HT1080 (cell line): Measurements from ENCODE around the gene ERMARD. TPM values are rescaled to one million over a fixed set of nuclear protein-coding genes. Genes with fewer than 3 reads are reported as not detected.

Experiments used
- DNase-seq: peaks from one replicate; pipeline ENCODE4 v3.0.0-alpha.2; 2015; ENCODE audit warnings: low read depth
- polyA plus RNA-seq, 2 experiments: library from polyadenylated mRNA; depleted of rRNA; stranded (reverse); fragments of >200 nt; gene quantifications; 2 replicates each; pipeline ENCODE4 v1.2.3, GENCODE V29; 2015
- total RNA-seq: library from RNA; depleted of rRNA; stranded (reverse); fragments of >200 nt; shearing (Covaris generic); gene quantifications from 2 replicates; pipeline ENCODE4 v1.2.3, GENCODE V29; 2014; rRNA removed

Gene ERMARD
- total RNA-seq: 16.2 and 16.6 TPM in 2 replicates
- polyA plus RNA-seq (2015; cell fraction: cytosol; rRNA removed): 12.6 and 16.1 TPM in 2 replicates
- polyA plus RNA-seq (2015; cell fraction: nucleus; rRNA removed): 59.9 and 71.8 TPM in 2 replicates

DNA sequence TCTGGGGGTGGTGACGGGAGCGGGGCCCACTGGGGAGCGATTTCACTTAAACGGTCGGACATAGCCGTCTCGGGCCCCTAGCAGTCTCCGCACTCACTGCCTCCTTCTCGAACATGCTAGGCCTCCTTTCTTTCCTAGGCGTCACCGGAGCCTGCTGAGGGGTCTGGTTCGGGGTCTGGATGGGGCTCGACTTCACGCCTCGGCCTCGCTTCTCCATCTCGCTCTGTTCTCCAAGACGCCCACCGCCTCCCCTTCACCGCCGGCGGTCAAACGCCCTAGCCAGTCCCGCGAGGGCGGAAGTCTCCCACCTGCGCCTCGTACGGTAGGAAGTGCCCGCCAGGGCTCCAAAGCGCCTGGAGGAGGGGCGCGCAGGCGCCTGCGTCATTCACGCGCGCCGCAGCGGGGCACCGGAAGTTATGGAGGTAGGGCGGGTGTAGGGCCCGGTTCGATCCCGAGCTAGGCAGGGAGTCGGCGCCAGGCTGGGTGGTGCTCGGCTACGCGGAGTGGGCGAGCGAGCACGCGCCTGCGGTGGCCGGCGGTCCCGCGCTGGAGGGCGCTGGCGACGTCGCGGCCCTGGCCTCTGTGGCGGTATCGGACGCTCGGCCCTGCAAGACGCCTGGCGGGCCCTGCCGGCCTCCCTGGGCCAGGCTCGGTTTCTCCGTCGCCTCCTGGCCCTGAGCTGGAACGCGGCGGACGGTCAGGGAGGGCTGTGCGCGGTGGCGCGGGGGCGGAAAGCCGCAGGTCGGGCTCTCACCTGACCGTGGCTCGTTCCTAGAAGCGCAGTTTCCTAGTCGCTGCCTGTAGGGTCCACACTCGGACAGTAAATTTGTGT lies at the start of gene ERMARD, which contains the start of gene DYNLT2:
ERMARD (plus strand) TSS at position 381 of the 832 bp plus-strand sequence; CDS start at position 417, 36 bp downstream.
DYNLT2 (minus strand) TSS at position 331 of the 832 bp plus-strand sequence; CDS start at position 217, 114 bp downstream.
- peak; percentile 92 for DNase-seq

DNA sequence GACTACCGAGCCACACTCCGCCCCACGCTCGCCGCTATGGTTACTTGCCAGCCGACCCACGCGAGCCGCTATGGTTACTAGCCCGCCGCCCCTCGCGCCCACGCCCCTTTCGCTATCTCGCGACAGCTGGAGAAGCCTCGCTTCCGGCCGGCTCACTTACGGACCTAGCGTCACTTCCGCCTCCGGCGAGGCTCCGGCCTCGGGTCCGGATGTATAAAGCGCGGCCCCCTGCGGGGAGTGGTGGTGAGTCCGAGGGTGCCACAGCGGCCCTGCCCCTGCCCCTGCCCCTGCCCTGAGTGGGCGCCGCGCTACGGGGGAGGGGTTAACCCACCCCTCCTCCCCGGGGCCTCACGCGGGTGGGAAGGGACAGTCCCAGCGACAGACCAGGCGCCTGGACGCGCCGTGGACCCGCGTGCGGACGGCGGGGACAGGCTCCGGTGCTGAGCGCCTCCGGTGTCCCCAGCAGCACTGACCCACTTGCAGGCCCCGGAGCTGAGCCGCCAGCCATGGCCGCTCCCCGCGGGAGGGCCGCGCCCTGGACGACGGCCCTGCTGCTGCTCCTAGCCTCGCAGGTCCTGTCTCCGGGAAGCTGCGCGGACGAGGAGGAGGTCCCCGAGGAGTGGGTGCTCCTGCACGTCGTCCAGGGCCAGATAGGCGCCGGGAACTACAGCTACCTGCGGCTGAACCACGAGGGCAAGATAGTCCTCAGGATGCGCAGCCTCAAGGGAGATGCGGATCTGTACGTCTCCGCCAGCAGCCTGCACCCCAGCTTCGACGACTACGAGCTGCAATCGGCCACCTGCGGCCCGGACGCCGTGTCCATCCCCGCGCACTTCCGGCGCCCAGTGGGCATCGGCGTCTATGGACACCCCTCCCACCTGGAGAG lies 49.2 kb upstream of the ERMARD start, which contains the start of the genes C6orf120 and WDR27:
C6orf120 (plus strand) TSS at position 173 of the 886 bp plus-strand sequence; CDS start at position 507, 334 bp downstream.
WDR27 (minus strand) TSS at position 76 of the 886 bp plus-strand sequence. CDS start 13,024 bp downstream, outside the sequence.
- DNase-seq: peak; percentile 94

DNA sequence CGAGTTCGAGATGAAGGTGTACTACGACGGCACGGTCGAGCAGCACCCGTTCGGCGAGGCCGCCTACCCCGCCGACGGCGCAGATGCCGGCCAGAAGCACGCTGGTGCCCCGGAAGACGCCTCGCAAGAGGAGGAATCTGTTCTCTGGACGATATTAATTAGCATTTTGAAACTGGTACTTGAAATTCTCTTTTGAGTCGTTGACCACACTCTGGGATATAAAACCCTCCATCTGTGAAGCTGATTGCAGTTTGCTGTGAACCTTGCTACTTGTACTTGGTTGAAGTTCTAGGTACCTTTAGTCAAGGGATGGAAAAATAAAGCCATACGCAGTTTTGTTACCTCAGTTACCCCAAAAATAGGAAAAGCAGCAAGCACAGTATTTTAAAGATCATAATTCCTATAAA lies 48.6 kb upstream of the ERMARD start:
- DNase-seq: no peak

DNA sequence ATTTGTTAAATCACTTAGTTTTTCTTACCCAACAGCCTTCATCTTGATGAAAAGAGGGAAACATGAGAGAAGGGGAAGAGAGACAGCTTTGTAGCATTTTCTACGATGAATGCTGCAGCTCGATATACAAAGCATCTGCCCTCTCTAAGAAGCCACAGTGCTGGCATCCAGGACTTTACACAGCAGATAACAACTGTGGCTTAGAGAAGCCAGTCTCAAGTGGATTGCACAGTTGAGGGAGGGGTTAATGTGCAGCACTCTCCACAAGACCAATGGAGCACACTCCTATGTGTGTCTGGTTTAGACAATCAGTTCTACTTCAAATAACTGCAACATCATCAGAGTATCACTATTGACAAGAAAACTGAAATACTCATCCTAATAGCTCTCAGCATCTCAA lies 43.6 kb upstream of the ERMARD start:
- no peak for DNase-seq

DNA sequence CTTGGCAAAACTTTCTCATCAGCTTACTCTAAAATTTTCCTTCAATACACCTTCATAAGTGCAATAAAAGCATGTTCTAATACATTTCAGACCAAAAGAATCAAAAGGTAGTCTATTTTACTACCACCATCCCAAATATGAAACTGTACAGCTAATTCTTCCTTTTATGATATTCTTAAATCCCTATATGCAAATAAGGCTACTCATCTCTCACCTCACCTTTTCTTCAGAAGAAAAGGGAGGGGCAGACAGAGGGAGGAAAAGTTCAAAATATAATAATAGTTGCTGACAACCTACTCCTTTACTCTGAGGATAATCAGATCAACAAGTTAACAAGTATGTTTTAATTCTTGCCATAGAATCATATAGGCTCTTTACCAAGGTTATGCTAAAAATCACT lies 42.1 kb upstream of the ERMARD start:
- DNase-seq: no peak

DNA sequence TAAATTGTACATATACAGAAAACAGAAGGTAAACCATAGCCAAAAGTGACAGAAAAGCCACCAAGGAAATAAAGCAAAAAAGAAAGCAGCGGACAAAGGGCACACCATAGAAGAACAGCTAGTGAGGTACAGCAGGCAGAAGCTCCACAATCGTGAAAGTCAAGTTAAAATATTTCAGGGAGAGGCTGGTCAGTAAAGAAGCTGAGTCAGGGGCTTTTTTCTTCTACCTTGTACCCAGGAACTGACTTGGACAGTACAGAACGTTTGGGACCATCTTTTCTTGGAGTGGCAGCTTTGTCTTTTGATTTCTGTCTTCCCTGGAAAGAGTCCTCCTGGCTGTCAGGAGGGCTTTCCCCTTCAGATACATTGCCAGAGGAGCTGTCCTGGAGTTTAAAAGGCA lies 41.4 kb upstream of the ERMARD start:
- DNase-seq: no peak

DNA sequence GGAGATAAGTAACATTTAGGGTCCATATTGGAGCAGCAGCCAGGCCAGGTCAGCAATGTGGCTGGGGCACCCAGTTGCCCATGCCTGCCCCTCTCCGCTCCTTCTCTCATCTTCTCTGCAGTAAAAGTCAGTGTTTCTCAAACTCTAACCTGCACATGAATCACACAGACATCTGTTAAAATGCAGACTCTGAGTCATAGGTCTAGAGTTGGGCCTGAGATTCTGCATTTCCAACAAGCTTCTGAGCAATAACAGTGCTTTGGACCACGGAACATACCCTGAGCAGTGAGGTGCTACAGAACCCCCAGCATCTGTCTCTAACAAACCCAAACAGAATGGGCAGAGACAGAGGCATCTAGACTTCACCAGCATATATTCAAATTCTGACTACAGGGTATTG lies 37.2 kb upstream of the ERMARD start:
- peak; percentile 28 for DNase-seq

DNA sequence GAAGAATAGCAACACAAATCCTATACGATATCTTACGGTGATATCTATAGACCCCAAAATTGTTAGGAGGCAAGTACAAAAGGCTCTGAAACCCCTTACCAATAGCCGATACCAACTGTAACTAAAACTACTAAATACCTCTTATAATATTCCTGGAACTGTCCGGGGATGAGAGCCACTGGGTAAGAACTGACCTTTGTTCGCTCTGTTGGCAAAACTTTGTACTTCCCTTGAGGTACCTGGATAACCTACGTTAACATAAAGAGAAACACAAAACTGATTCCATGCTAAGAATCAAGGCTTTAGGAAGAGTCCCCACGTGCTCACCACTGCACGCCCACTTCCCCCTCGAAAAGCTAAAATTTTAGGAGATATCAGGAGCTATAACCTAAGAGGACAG lies 36.8 kb upstream of the ERMARD start:
- DNase-seq: no peak

DNA sequence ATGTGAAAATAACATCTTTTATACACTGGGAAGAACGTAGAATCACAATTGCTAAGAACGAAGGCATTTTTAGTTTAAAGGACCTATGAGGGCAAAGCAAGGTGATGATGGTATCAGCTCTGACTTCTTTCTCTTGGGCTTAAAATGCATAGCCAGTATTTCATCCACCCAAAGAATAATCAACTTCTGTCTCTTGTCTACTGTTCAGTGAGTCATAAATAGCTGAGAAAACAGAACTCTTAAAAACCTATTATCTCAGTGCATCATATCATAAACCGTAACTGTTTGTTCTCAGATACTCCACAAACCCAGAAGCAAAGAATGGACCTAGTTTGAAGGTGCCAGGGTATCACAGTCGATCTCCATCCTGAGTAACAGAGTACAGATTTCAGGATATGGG lies 32.3 kb upstream of the ERMARD start:
- DNase-seq: peak; percentile 20

DNA sequence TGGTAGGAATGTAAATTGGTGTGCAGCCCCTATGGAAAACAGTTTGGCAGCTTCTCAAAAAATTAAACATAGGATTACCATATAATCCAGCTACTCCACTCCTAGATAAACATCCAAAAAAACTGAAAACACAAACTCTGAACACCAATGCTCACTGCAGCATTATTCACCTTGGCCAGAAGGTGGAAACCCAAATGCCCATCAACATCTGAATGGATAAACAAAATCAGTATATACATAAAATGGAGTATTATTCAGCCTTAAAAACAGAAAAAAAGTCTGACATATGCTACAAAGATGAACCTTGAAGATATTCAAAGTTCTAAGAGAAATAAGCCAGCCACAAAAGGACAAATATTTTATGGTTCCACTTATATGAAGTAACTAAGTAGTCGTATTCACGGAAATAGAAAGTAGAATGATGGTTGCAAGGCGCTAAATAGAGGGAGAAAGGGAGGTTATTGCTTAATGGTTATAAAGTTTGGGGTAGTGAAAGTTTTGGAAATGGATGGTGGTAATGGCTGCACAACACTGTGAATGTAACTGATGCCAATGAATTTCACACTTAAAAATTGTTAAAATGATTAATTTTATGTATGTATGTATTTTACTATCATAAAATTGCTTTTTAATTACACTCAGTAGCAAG lies 31.1 kb upstream of the ERMARD start:
- DNase-seq: no peak

DNA sequence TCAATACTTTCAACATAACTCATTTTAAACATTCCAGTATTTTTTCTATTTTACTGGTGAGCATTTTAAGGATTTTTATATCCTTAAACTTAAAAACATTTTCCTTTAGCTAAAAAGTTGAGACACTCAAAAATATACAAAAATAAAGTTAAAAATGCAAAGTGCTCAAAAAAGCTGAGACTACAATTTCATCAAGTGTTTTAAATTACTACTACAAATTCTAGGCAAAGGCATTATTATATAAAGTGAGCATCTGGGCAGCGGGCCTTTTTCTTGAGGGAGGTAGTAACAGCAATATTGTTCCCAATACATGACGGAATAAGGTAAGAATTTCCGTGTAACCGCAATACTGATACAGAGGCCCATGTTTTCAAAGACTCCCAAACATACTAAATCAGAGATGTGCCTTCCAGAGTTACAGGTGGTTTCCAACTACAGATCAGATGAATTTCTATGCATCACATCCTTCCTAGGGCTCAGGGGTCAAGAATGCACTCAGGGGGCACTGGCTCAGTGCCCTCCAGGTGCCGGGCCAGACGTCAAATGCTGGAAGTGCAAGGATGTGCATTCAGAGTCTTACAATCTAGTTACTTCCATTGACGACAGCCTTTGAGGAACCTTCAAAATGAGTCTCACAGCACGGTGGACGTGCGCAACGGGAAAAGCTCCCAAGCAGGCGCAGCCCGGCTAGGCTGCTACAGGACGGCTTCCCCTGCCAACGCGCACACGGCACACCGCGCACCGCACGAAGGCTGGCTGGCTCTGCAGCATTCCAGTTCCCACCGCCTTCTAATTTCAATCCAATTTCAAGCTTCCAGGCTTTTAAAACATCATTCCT lies 28.8 kb upstream of the ERMARD start:
- peak; percentile 95 for DNase-seq

DNA sequence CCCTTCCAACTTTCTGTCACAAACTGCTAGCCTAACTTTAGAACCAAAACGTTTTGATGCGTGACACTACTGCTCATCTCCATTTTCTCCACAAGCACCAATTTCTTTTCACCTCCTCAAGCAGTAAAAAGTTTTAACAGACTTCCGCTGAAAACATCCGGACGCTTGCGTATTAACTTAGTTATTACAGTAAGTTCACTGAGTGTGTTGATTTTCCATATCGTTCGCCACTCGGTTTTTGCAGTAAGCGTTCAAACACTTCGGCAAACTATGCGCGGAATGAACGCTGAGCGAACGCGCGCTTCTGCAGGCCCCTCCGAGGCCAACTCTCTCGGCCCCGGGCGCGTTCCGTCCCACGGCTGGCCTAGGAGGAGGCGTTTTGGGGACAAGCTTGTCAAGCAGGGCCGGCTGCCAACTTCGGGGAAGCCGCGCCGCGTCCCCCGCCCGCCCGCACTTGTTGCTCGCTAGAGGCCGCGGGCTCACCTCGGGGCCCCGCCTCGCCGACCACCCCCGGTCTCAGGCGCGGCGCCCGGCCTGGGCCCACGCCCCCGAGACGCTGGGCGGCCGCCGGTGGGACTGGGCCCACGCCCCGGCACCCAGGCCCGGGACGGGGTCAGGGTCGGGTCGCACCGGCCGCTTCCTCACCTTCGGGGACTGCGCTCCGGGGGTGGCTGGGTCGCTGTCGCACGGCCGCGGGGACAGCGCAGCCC lies 28.1 kb upstream of the ERMARD start:
- DNase-seq: no peak

DNA sequence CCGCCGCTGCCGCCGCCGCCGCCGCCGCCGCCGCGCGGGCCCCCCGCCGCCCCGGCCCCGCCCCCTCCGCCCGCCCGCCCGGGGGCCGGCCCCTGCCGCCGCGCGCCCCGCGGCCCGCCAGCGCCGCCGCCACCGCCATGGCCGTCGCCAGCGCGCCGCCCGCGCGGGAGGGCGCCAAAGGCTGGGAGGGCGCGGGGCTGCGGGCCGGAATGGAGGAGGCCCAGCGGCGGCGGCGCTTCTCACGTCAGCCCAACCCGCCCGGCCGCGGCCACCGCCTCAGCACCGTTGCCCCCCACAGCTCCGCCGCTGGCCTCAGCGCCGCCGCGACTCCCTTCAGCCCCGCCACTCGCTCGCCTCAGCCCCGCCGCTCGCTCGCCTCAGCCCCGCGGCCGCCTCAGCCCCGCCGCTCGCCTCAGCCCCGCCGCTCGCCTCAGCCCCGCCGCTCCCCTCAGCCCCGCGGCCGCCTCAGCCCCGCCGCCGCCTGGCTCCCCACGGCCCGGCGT lies 27.4 kb upstream of the ERMARD start:
- DNase-seq: no peak

DNA sequence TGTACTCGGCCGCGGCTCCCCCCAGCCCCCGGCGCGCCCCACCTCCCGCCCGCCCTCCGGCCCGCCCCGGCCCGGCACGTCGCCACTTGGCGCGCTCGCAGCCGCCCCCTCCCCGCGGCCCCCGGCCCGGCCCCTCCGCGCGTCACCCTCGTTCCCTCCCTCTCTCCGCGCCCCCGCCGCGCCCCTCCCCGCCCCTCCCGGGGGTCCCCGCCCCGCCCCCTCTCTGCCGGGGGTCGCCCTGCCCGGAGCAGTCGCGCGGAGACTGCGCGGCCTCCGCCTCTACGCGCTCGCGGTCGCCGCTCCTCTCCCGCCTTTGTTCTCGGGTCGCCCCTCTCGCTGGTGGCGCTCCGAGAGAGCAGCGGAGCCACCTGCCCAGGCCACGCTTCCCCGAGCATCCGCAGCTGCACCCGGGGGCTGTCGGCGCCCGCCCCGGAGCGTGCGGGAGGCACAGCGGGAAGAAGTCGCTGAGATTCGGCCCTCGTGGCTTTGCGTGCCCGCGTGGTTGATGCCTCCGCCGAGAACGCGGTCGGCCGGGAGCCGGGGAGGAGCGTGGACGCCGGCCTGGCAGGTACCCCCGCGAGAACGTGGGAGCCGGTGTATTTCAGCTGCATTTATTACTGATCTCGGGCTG lies 26.8 kb upstream of the ERMARD start, which contains the start of gene PHF10:
PHF10 (minus strand) TSS at position 7 of the 631 bp plus-strand sequence. CDS start 569 bp downstream, outside the sequence.
- DNase-seq: no peak

DNA sequence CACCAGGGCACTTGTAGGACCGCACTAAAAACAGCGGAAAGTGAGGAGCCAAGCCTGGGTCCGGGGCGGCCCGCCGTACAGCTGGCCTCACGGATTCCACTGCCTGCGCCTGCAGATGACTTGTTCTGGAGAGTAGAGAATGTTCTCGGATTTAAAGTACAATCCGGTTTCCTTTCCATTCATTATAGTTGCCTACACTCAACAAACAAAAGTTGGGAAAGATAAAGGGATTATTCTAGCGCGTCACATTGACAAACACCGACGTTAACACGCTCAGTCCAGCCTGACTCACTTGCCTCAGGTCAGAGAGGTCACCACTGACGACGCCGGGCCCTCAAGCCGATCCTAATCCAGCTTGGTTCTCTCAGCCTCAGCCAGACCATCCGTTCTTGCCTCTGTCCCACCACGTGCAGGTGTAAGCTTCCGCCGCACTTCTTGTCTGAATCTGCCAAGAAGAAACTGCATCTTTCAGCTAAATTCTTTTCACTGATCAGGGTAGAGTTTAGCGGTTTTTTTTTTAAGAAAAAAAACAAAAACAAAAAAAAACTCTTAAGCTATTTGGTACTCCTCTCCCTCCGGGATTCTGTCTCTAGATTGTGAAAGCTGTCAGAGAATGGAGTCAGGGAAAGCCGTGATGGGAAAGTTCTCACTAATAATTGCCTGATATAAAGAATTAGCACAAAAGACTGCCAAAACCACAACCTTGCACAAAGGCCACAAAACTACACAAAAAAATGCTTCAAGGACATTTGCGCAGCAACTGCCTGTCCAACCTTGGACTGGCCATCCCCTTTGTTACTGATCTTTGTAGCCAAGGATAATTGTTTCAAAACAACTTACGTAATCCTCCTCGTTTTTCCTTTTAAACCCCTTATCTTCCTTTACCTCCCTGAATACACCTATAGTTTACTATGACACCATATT lies 26.0 kb upstream of the ERMARD start:
- no peak for DNase-seq

DNA sequence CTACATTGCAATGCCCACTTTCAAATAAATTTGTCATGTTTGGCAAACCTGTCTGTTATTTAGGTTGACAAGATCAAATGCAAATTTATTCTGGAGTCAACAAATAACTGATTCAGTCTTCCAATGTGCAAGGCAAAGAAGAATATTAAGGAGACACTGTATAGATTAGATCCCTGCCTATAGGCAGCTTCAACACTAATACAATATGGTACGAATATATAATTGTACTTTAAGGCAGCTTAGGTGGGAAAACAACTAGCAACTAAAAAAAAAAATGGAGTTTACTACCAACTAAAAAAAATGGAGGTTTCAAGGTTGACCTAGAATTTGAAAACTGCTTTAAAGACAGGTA lies 25.4 kb upstream of the ERMARD start:
- DNase-seq: no peak

DNA sequence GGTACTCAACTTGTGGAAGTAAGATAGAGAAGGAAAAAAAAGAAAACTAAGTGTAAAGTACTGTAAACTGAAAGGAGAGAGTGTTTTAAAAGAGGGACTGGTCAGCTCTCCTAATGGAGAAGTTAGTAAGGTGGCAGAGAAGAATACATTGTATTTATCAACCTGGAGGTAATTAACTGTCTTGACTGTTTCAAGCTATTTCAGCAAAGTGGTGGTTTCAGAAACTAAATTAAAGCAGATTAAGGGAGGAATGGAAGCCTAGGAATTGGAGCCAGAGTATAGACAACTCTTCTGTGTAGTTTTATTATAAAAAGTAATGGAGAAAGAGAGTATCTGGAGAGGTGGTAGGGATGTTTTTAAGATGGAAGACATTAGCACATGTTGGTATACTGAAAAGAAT lies 24.5 kb upstream of the ERMARD start:
- no peak for DNase-seq

DNA sequence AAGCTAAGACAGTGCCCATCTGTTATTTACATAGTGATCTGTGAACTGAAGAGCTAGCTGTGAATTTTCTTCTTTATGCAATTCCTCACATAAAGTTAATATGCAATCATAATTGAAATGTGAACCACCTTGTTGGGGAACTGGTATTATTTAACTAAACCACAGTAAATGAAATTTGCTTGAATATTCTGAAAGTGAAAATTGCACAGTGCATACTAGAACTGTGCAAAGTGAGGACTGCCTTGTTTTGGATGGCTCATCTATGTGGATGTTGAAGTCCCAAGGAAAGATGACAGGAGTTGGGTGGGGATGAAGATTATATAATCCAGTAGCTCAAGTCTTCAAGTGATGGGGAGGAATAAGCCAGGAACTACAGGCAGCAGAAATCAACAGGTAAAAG lies 21.5 kb upstream of the ERMARD start:
- no peak for DNase-seq
